NCI-H2029 (cell line): ENCODE data around the gene PXMP2.
"Not testable (repeated sequence)": the region's sequence is repeated elsewhere in the genome, so short reads cannot be mapped to it uniquely, and the experiment has no call there.

Experiments
- DNase-seq: peaks from one replicate; lab custom pipeline; 2025; lab: John Stamatoyannopoulos, UW

Gene PXMP2

DNA sequence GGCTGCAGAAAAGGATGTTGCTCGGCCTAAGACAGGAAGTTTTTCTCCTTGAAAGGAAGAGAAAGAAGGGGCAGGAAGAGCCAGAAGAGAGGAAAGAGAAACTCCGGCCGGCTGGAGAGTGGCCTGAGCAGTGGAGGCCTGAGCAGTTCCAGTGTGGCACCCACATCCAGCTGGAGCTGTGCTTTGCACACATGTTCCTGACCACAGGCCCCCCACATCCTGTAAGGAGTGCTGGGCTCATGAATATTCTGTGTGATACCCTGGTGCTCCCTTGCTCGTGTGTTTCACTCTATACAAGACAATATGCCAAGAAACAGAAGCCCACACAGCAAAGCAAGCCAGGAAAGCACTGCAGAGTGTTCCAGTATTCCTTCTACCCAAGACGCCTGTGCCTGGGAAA is 27.3 kb upstream of the PXMP2 start:
- DNase-seq = no peak

DNA sequence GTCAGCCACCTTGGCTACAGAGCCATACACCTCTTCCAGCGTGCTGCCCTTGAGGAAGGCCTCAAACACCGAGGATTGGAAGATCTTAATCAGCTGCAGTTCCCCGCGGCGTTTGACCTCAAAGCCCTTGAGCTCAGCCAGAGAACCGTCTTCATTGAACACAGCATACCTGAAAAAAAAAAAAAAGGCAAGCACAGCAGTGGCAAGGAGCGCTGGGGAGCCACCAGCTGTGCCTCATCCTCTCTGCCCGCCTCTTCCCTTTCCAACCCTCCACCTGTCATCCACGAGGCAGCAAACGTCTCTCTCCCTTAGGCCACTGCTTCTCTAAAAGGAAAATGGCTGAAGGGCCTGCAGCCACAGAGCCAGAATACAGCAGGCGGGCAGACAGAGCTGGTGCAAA is 26.4 kb upstream of the PXMP2 start:
- no peak for DNase-seq

- no peak for DNase-seq
Observed at GRCh38 chr12:132661972-132662371, 25.4 kb upstream of the PXMP2 start.

GRCh38 chr12:132662901-132663755 is 24.3 kb upstream of the PXMP2 start:
- no peak for DNase-seq

GRCh38 chr12:132664206-132665148 is 22.9 kb upstream of the PXMP2 start:
- no peak for DNase-seq

GRCh38 chr12:132665149-132665491 is 22.3 kb upstream of the PXMP2 start:
- DNase-seq = no peak

DNA sequence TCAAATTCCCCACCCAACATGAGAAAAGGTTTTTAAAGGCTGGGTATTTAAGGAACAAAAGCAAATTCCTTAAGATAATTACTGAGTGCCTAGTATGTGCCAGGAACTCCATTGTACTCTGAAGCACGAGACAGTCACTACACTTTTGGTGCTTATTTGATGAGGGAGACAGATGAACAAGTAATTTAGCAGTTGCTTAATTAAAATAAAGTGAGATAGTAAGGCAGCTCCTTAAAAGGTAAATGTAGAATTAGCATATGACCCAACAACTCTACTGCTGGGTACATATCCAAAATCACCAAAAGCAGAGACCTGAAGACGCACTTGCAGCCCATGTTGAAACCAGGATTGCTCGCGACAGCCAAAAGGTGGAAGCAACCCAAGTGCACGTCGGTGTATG is 21.6 kb upstream of the PXMP2 start:
- no peak for DNase-seq

- no peak for DNase-seq
Observed at GRCh38 chr12:132668191-132669088, 18.9 kb upstream of the PXMP2 start.

GRCh38 chr12:132669166-132669879 is 18.1 kb upstream of the PXMP2 start:
- DNase-seq = no peak

DNA sequence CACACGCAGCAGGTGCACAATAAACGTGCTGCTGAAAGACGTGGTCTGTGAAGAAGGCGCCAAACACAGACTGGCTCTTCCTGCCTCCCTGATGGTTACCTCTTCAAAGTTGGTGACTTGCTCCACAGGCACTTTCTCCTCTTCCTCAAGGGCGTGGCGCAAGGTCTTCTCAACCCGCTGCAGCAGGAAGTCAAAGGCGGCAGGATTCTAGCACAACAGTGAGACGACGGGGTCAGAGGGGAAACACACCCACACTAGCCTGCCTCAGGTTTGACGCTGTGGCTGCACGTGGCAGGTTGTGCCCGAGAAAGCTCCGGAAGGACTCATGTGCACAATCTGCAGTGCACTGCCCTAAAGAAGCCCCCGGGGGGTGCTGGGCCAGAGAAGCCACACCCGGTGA is 15.3 kb upstream of the PXMP2 start:
- DNase-seq = no peak

DNA sequence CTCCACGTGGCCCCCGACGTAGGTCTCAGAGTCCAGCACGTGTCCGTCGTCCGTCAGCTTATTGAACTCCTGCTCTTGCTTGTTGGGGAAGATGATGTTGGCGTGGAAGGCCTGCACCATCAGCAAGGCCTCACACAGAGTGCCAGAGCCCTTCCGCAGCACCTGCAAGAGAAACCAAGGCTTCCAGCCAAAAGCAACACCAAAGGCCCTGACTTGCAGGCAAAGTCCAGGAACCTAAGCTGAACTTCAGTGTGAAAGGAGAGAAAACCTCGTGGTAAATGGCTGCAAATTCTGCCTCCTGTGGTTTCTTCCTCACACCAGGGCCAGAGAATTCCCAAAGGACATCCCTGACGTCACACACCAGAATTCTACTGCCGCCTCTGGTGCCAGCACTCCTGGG is 14.7 kb upstream of the PXMP2 start:
- DNase-seq = no peak

- DNase-seq = no peak
Observed at GRCh38 chr12:132673288-132674179, 13.9 kb upstream of the PXMP2 start.

DNA sequence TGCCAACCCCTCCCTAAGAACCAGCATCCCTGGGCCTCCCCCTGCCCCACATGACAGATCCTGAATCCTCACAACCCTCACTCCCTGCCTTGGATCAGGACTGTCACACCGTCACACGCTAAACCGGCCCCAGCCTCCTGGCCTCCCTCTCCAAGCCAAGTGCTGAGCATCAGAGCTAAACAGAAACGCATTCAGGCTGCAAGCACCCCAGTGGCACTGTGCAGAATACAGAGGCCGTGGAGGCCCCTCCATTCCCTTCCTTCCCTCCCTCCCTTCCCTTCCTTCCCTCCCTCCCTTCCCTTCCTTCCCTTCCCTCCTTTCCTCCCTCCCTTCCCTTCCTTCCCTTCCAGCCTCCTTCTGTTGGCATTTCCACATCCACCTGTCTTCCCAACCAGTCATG is 12.8 kb upstream of the PXMP2 start:
- DNase-seq = no peak

DNA sequence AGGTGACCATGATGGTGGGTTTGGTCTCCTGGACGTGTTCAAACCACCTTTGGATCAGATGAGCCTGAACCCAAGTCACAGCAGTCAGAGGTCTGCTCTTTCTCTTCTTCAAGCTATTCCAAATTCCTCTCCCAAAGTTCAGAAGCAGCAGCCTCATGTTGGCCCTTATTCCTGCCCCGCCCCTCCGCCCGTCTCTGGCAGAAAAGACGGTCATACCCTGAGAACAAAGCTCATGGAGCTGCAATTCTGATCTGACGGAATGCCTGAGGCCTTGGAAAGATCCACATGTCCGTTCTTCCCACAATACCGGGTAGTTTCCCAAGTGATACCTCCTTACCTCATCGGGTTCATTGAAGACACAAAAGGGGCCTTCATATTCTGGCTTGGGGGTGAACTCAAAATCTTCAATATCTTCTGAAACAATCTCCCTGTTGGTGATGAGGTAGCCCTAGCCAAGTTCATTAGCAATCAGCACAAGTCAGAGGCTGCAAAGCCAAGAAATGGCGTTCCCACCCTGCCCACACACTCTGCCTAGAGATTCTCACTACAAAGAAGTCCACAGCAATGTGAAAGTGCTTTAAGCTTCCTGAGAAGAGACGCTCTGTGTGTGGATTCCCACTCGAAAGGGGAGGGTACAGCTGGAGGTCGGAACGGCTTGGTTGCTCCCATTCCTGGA is 11.5 kb upstream of the PXMP2 start:
- DNase-seq = no peak

DNA sequence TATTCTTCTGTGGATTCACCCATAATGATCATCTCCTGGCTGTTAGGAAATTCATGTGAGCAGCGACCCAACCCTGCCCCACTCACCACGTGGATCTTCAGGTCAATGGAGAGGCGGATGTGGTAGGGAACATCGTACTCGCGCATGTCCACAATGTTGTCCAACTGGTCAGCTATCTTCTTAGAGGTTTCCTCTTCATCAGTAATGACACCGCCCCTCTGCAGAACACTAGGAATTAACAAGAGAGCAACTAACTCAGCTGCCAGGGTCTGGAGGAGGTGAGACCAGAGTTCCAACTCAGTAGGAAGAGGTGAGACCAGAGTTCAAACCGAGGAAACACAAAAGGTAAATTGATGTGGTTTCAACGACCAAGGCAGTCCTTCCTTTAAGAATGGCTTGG is 9.9 kb upstream of the PXMP2 start:
- no peak for DNase-seq

GRCh38 chr12:132685400-132685799 is 2.0 kb upstream of the PXMP2 start:
- no peak for DNase-seq

GRCh38 chr12:132686825-132687210 is 569 bp upstream of the PXMP2 start:
- DNase-seq = no peak

DNA sequence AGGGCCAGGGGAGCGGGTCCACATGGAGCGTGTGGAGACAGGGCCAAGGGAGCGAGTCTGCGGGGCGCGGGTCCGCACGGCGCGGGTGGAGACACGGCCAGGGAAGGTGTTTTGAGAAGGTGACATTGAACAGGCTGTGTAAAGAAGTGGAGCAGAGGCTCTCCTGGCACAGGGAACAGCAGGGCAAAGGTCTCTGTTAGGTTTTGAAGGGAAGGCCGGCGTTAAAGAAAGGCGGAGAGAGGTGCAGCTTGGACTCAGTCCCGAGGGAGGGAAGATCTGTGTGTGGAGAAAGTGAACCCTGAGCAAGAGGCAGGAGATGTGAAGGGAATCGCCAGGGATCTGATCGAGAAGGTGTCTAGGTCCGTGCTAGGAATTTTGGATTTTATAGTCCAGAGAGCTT is 1.8 kb downstream of the PXMP2 start:
- DNase-seq = no peak

DNA sequence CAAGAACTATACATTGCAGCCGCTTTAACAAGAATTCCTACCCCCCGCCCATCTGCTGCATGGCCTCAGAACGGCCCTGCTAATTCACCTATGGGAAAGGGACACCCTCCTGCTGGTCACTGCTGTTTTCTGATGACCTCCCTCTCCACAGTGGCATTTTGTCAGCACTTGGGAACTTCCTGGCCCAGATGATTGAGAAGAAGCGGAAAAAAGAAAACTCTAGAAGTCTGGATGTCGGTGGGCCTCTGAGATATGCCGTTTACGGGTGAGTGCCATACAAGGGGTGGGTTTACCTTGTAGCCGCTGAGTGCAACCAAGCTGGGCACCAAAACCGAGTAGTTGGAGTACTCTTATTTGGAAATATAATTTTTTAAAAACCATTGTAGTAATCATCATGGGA is 2.7 kb downstream of the PXMP2 start:
- no peak for DNase-seq

DNA sequence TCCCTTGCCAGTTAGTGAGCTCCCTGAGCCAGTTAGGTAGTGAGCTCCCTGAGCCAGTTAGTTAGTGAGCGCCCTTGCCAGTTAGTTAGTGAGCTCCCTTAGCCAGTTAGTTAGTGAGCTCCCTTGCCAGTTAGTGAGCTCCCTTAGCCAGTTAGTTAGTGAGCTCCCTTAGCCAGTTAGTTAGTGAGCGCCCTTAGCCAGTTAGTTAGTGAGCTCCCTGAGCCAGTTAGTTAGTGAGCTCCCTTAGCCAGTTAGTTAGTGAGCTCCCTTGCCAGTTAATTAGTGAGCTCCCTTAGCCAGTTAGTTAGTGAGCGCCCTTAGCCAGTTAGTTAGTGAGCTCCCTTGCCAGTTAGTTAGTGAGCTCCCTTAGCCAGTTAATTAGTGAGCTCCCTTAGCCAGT is 4.6 kb downstream of the PXMP2 start:
- DNase-seq = not testable (repeated sequence)
